Measurements from ENCODE around the gene EYA2. TPM values are rescaled to one million over a fixed set of nuclear protein-coding genes. Genes with fewer than 3 reads are reported as not detected.

EYA2 gene
- polyA plus RNA-seq, 4 donors: 0.50 to 0.70 TPM; not detected in 2

GRCh38 chr20:47224300-47224791, 329.7 kb downstream of the EYA2 start:
- DNase-seq: no peak
- FAIRE-seq: no peak
- WGBS, 3 donors: 85 to 92% (median 92%) methylated on average over 10 to 11 of the region's 11 CpGs
- no peaks in the 10 kb centered on the region for H3K4me1 ChIP-seq (ENCODE audit: control insufficient read depth in 3 of 3, insufficient read depth in 2 of 3, low read depth in 1 of 3, low read length in 2 of 3)
- no peak overlapping the region for H3K4me3 ChIP-seq (ENCODE audit: low read depth in 1 of 3, low read length in 3 of 3)
- no peaks in the 10 kb centered on the region for H3K9me3 ChIP-seq (ENCODE audit: control insufficient read depth in 2 of 2, insufficient read depth in 1 of 2, low read depth in 1 of 2, low read length in 1 of 2)
- peaks cover 31 to 61% (median 34%) of the 10 kb centered on the region in 3 donors for H3K36me3 ChIP-seq (ENCODE audit: control insufficient read depth in 3 of 3, insufficient read depth in 2 of 3, low read depth in 1 of 3, low read length in 3 of 3)
- H3K27ac ChIP-seq (ENCODE audit: low read depth in 1 of 3, low read length in 2 of 3): no peak overlapping the region
- H3K27me3 ChIP-seq (ENCODE audit: control insufficient read depth in 3 of 3, insufficient read depth in 3 of 3, low read length in 3 of 3): no peaks in the 10 kb centered on the region

- DNase-seq: no peak
- WGBS, 3 donors: 94 to 97% (median 95%) methylated on average over 4 of the region's 4 CpGs
- H3K9me3 ChIP-seq (ENCODE audit: control insufficient read depth in 2 of 2, insufficient read depth in 1 of 2, low read depth in 1 of 2, low read length in 1 of 2): no peaks in the 10 kb centered on the region
- H3K27me3 ChIP-seq (ENCODE audit: control insufficient read depth in 3 of 3, insufficient read depth in 3 of 3, low read length in 3 of 3): no peaks in the 10 kb centered on the region
- peaks cover 31 to 62% (median 33%) of the 10 kb centered on the region in 3 donors for H3K36me3 ChIP-seq (ENCODE audit: control insufficient read depth in 3 of 3, insufficient read depth in 2 of 3, low read depth in 1 of 3, low read length in 3 of 3)
- no peak overlapping the region for H3K4me3 ChIP-seq (ENCODE audit: low read depth in 1 of 3, low read length in 3 of 3)
- H3K27ac ChIP-seq (ENCODE audit: low read depth in 1 of 3, low read length in 2 of 3): no peak overlapping the region
- FAIRE-seq: no peak
- no peaks in the 10 kb centered on the region for H3K4me1 ChIP-seq (ENCODE audit: control insufficient read depth in 3 of 3, insufficient read depth in 2 of 3, low read depth in 1 of 3, low read length in 2 of 3)
Measured at GRCh38 chr20:47224857-47225256, 330.2 kb downstream of the EYA2 start.

- no peak for FAIRE-seq
- Histone ChIP-seq H3K9me3 (ENCODE audit: control insufficient read depth in 2 of 2, insufficient read depth in 1 of 2, low read depth in 1 of 2, low read length in 1 of 2) (no peaks in the 10 kb centered on the region), H3K27me3 (ENCODE audit: control insufficient read depth in 3 of 3, insufficient read depth in 3 of 3, low read length in 3 of 3) (no peaks in the 10 kb centered on the region), H3K36me3 (ENCODE audit: control insufficient read depth in 3 of 3, insufficient read depth in 2 of 3, low read depth in 1 of 3, low read length in 3 of 3) (peaks cover 29 to 56% (median 30%) of the 10 kb centered on the region in 3 donors), H3K27ac (ENCODE audit: low read depth in 1 of 3, low read length in 2 of 3) (no peak overlapping the region), H3K4me3 (ENCODE audit: low read depth in 1 of 3, low read length in 3 of 3) (no peak overlapping the region), H3K4me1 (ENCODE audit: control insufficient read depth in 3 of 3, insufficient read depth in 2 of 3, low read depth in 1 of 3, low read length in 2 of 3) (no peaks in the 10 kb centered on the region)
- 85 to 90% (median 87%) methylated on average over 1 of the region's 1 CpG for WGBS, 3 donors
- no peak for DNase-seq
Measured at GRCh38 chr20:47225458-47225857, 330.8 kb downstream of the EYA2 start.

GRCh38 chr20:47227119-47227518, 332.5 kb downstream of the EYA2 start:
- Histone ChIP-seq H3K36me3 (ENCODE audit: control insufficient read depth in 3 of 3, insufficient read depth in 2 of 3, low read depth in 1 of 3, low read length in 3 of 3) (peaks cover 28 to 56% (median 29%) of the 10 kb centered on the region in 3 donors), H3K27ac (ENCODE audit: low read depth in 1 of 3, low read length in 2 of 3) (no peak overlapping the region), H3K4me3 (ENCODE audit: low read depth in 1 of 3, low read length in 3 of 3) (no peak overlapping the region), H3K9me3 (ENCODE audit: control insufficient read depth in 2 of 2, insufficient read depth in 1 of 2, low read depth in 1 of 2, low read length in 1 of 2) (no peaks in the 10 kb centered on the region), H3K27me3 (ENCODE audit: control insufficient read depth in 3 of 3, insufficient read depth in 3 of 3, low read length in 3 of 3) (no peaks in the 10 kb centered on the region), H3K4me1 (ENCODE audit: control insufficient read depth in 3 of 3, insufficient read depth in 2 of 3, low read depth in 1 of 3, low read length in 2 of 3) (no peaks in the 10 kb centered on the region)
- DNase-seq (no peak), FAIRE-seq (no peak)
- 92 to 95% (median 92%) methylated on average over 7 of the region's 7 CpGs for WGBS, 3 donors

GRCh38 chr20:47227576-47227975, 332.9 kb downstream of the EYA2 start:
- Histone ChIP-seq H3K36me3 (ENCODE audit: control insufficient read depth in 3 of 3, insufficient read depth in 2 of 3, low read depth in 1 of 3, low read length in 3 of 3) (peaks cover 28 to 53% (median 29%) of the 10 kb centered on the region in 3 donors), H3K4me3 (ENCODE audit: low read depth in 1 of 3, low read length in 3 of 3) (no peak overlapping the region), H3K27ac (ENCODE audit: low read depth in 1 of 3, low read length in 2 of 3) (no peak overlapping the region), H3K9me3 (ENCODE audit: control insufficient read depth in 2 of 2, insufficient read depth in 1 of 2, low read depth in 1 of 2, low read length in 1 of 2) (no peaks in the 10 kb centered on the region), H3K4me1 (ENCODE audit: control insufficient read depth in 3 of 3, insufficient read depth in 2 of 3, low read depth in 1 of 3, low read length in 2 of 3) (no peaks in the 10 kb centered on the region), H3K27me3 (ENCODE audit: control insufficient read depth in 3 of 3, insufficient read depth in 3 of 3, low read length in 3 of 3) (no peaks in the 10 kb centered on the region)
- DNase-seq: no peak
- FAIRE-seq: no peak
- 89 to 92% (median 90%) methylated on average over 9 of the region's 9 CpGs for WGBS, 3 donors

GRCh38 chr20:47228654-47229053, 334.0 kb downstream of the EYA2 start:
- DNase-seq (no peak), FAIRE-seq (no peak)
- Histone ChIP-seq H3K27ac (ENCODE audit: low read depth in 1 of 3, low read length in 2 of 3) (no peak overlapping the region), H3K4me1 (ENCODE audit: control insufficient read depth in 3 of 3, insufficient read depth in 2 of 3, low read depth in 1 of 3, low read length in 2 of 3) (no peaks in the 10 kb centered on the region), H3K4me3 (ENCODE audit: low read depth in 1 of 3, low read length in 3 of 3) (no peak overlapping the region), H3K36me3 (ENCODE audit: control insufficient read depth in 3 of 3, insufficient read depth in 2 of 3, low read depth in 1 of 3, low read length in 3 of 3) (peaks cover 25 to 54% (median 30%) of the 10 kb centered on the region in 3 donors), H3K9me3 (ENCODE audit: control insufficient read depth in 2 of 2, insufficient read depth in 1 of 2, low read depth in 1 of 2, low read length in 1 of 2) (no peaks in the 10 kb centered on the region), H3K27me3 (ENCODE audit: control insufficient read depth in 3 of 3, insufficient read depth in 3 of 3, low read length in 3 of 3) (no peaks in the 10 kb centered on the region)
- WGBS, 3 donors: 76 to 78% (median 78%) methylated on average over 5 of the region's 5 CpGs

- Histone ChIP-seq H3K27ac (ENCODE audit: low read depth in 1 of 3, low read length in 2 of 3) (no peak overlapping the region), H3K27me3 (ENCODE audit: control insufficient read depth in 3 of 3, insufficient read depth in 3 of 3, low read length in 3 of 3) (no peaks in the 10 kb centered on the region), H3K4me3 (ENCODE audit: low read depth in 1 of 3, low read length in 3 of 3) (no peak overlapping the region), H3K4me1 (ENCODE audit: control insufficient read depth in 3 of 3, insufficient read depth in 2 of 3, low read depth in 1 of 3, low read length in 2 of 3) (no peaks in the 10 kb centered on the region), H3K36me3 (ENCODE audit: control insufficient read depth in 3 of 3, insufficient read depth in 2 of 3, low read depth in 1 of 3, low read length in 3 of 3) (peaks cover 21 to 57% (median 35%) of the 10 kb centered on the region in 3 donors), H3K9me3 (ENCODE audit: control insufficient read depth in 2 of 2, insufficient read depth in 1 of 2, low read depth in 1 of 2, low read length in 1 of 2) (no peaks in the 10 kb centered on the region)
- no peak for DNase-seq
- no peak for FAIRE-seq
- 96 to 98% (median 97%) methylated on average over 8 of the region's 8 CpGs for WGBS, 3 donors
Measured at GRCh38 chr20:47230811-47231256, 336.2 kb downstream of the EYA2 start.

- no peak overlapping the region for H3K27ac ChIP-seq (ENCODE audit: low read depth in 1 of 3, low read length in 2 of 3)
- DNase-seq (no peak), FAIRE-seq (no peak)
- no peaks in the 10 kb centered on the region for H3K27me3 ChIP-seq (ENCODE audit: control insufficient read depth in 3 of 3, insufficient read depth in 3 of 3, low read length in 3 of 3)
- no peaks in the 10 kb centered on the region for H3K4me1 ChIP-seq (ENCODE audit: control insufficient read depth in 3 of 3, insufficient read depth in 2 of 3, low read depth in 1 of 3, low read length in 2 of 3)
- WGBS, 3 donors: 95 to 97% (median 95%) methylated on average over 16 of the region's 16 CpGs
- H3K9me3 ChIP-seq (ENCODE audit: control insufficient read depth in 2 of 2, insufficient read depth in 1 of 2, low read depth in 1 of 2, low read length in 1 of 2): no peaks in the 10 kb centered on the region
- H3K4me3 ChIP-seq (ENCODE audit: low read depth in 1 of 3, low read length in 3 of 3): no peak overlapping the region
- H3K36me3 ChIP-seq (ENCODE audit: control insufficient read depth in 3 of 3, insufficient read depth in 2 of 3, low read depth in 1 of 3, low read length in 3 of 3): peaks cover 15 to 57% (median 37%) of the 10 kb centered on the region in 3 donors
Measured at GRCh38 chr20:47231382-47232039, 336.9 kb downstream of the EYA2 start.

Measured in small intestine (tissue), 7 donors.